GM12891 (cell line): ENCODE data around the gene PPP5C.

Source experiments
- SPI1 ChIP-seq: IDR thresholded peaks from 2 replicates; pipeline ENCODE4 v1.6.1; 2011; ENCODE audit warnings: low read depth, low read length, control low read depth
- TAF1 ChIP-seq: IDR thresholded peaks from 2 replicates; pipeline ENCODE4 v1.6.1; 2011; ENCODE audit warnings: low read depth, low read length, control low read depth

DNA sequence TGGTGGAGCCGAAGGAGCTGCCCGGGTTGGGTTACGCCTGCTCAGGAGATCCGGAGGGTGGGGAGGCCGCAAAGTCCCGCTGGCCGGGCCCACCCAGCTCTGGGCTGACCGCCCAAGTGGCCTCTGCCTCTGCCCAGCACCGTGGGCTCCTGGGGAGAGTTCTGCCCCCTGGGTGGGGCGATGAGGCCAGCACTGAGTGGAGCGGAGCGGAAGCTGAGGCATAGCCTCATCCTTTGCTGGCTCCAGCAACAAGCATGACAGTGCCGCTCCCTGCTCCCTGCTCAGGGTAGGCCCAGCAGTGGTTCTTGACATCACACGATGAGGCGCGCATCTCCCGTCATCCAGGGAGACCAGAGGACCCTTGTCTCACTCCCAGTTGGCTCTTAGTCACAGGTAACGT is 44.0 kb downstream of the PPP5C start:
- TF ChIP-seq TAF1 (no peak), SPI1 (no peak)
